GM10266 (cell line): ENCODE measurements around the gene ZNF362.

Source experiments
- DNase-seq: peaks from one replicate; pipeline ENCODE4 v3.0.0; 2012; ENCODE audit errors: extremely low spot score
- TF ChIP-seq, protein P1 (sequence below): IDR thresholded peaks from 2 replicates; pipeline ENCODE4 v1.5.1; 2012; ENCODE audit warnings: mild to moderate bottlenecking, low read depth; ENCODE audit not compliant: control insufficient read depth, insufficient read depth; ENCODE audit errors: missing control alignments

Gene ZNF362

DNA sequence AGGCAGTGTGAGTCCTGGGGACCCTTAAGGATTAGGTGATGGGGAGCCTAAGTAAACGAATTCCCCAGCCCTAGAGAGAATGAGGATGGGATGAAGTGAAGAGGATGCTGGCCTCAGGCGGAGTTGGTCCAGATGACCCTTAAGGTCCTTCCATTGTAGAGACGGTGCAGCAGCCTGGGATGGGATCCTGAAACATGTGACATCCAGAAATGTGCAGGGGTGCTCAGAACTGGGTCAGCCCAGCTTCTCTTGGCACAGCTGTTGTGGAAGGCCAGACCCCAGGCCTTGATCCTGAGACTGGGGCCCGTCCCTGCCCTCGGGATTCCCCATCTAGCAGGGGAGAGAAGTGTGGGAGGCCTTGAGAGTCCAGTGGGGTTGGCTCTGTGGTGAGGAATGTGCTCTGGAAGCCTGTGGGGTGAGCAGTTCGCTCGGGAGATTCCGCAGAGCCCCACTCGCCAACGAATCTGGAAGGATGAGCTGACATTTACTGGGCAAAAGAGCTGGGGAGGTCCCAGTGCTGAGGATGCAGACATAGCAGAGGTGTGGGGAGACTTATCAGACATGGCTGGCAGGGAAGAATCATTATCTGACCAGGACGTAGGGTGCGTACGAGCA lies 36.5 kb downstream of the ZNF362 start:
- no peak for DNase-seq

DNA sequence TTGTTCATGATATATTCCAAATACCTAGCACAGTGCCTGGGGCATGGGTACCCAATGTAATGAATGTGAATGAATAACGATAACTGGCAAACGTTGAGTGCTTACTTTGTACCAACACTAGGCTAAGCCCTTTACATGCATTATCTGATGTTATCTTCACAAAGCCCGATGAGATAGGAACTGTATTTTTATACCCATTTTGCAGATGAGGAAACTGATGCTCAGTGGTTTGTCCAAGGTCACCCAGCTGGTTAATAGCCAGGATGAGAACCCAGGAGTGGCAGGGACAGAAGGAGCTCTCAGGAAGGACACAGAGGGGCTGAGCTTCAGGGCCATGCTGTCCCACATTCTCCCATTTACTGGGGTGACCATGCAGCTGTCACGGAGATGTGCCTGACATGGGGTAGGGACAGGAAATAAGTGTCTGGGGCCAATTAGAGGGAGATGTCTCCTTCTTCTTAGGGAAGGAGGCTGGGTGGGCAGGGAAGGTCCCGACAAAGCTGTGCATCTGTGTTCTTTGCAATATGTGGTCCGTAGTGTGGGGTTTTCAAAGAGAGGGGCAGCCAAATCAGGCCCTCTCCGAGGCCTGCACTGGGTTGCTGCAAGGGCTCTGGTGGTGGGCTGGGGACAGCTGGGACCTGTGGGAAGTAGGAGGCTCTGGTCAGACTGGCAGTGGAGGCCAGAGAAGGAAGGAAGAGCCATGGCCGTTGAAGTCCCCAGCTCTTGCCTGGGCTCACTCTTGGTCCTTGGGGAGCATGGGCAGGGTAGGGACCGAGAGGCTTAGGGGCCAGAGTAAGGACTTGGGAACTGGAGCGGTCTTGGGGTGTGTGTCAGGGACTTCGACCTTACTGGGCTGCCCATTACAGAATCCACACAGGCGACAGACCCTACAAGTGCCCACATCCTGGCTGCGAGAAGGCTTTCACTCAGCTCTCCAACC lies 38.0 kb downstream of the ZNF362 start:
- TF ChIP-seq, protein P1, sequence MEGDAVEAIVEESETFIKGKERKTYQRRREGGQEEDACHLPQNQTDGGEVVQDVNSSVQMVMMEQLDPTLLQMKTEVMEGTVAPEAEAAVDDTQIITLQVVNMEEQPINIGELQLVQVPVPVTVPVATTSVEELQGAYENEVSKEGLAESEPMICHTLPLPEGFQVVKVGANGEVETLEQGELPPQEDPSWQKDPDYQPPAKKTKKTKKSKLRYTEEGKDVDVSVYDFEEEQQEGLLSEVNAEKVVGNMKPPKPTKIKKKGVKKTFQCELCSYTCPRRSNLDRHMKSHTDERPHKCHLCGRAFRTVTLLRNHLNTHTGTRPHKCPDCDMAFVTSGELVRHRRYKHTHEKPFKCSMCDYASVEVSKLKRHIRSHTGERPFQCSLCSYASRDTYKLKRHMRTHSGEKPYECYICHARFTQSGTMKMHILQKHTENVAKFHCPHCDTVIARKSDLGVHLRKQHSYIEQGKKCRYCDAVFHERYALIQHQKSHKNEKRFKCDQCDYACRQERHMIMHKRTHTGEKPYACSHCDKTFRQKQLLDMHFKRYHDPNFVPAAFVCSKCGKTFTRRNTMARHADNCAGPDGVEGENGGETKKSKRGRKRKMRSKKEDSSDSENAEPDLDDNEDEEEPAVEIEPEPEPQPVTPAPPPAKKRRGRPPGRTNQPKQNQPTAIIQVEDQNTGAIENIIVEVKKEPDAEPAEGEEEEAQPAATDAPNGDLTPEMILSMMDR = no peak
- no peak for DNase-seq

More for the DNA sequence above, 36.5 kb downstream of the ZNF362 start:
- TF ChIP-seq, protein P1 = no peak

DNA sequence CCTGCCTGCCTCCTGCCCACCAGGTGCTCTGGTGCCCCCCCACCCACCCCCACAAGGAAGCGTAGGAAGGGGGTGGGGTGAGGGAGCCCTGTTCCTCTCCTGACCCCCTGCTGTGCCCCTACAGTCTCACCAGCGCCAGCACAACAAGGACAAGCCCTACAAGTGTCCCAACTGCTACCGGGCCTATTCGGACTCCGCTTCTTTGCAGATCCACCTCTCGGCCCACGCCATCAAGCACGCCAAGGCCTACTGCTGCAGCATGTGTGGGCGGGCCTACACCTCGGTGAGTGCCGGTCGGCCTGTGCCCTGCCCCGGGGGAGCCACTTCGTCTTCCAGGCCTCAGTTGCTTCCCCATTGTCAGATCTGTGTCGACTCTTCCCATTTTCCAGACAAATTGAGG lies 38.7 kb downstream of the ZNF362 start:
- no peak for DNase-seq

DNA sequence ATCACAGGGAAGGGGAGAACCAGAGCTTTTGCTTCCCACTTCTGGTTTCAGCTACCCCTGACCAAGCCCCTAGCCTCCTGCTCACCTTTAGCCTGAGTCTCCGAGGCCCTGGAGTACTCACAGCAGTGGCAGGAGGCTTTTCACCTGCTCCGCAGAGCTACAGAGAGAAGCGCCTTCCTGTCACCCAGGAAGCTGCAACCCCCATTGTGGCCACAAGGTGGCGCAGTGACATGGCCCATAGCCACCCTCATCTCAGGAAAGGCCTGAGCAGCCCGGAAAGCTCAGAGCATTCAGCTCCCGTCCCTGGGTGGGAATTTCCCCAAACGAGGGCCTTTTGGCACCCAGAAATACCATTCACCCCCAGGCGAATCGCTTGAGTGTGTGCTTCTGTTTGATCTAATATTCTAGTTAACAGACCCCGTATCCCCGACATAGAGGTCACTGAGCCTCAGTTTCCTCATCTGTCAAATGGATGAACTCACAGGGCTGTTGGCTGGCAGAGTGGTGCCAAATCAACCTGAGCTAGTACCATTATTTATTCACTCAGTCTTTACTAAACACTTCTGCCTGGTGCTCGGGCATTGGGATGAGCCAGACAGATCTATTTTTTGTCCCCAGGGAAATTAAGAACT lies 39.3 kb downstream of the ZNF362 start:
- peak; percentile 91 for DNase-seq
- TF ChIP-seq, protein P1 = peak; percentile 95

More for the DNA sequence above, 38.7 kb downstream of the ZNF362 start:
- TF ChIP-seq, protein P1 = no peak

DNA sequence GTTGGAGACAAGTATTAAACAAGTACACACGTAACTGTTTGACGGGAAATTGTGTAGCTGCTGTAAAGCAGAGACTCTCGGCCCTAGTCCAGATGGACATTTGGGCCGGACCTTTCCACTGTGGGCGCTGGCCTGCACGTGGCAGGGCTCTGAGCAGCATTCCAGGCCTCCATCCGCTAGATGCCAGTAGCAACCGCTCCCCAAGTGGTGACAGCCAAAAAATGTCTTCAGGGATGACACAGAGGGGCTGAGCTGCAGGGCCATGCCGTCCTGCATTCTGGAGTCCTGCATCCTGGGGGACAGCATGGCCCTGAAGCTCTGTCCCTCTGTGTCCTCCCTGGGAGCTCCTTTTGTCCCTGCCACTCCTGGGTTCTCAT lies 39.8 kb downstream of the ZNF362 start:
- TF ChIP-seq, protein P1 = no peak

DNA sequence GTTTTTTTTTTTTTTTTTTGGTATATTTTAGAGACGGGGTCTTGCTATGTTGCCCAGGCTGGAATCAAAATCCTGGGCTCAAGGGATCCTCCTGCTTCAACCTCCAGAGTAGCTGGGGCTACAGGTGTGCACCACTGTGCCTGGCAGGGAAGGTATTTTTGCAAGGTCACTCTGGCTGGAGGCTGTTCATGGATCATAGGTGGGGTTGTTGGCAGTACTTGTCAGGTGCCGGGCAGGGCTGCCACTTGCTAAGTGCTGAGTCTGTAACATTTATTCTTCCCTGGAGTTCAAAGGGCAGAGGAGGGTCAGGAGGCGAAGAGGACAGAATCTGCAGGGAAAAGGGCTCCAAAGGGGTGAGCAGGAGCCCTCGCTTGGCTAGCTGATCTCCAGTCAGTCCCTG lies 40.5 kb downstream of the ZNF362 start:
- TF ChIP-seq, protein P1 = no peak
- no peak for DNase-seq

More for the DNA sequence above, 39.8 kb downstream of the ZNF362 start:
- no peak for DNase-seq
